Skeletal muscle cell (primary cell): ENCODE measurements around the gene ACTMAP.
"Not testable (repeated sequence)": the region's sequence is repeated elsewhere in the genome, so short reads cannot be mapped to it uniquely, and the experiment has no call there.

ENCODE experiments used
- DNase-seq: peaks from one replicate; pipeline ENCODE4 v3.0.0-alpha.2; 2010; ENCODE audit warnings: low read depth
- H3K4me3 ChIP-seq: 2 replicates; pipeline ENCODE4 v1.5.1; 2011; ENCODE audit warnings: low read depth, mild to moderate bottlenecking, control low read depth, low read length, moderate library complexity

The ACTMAP gene

GRCh38 chr19:40747536-40747935, 2.7 kb downstream of the ACTMAP start:
- no peak for DNase-seq
- H3K4me3 ChIP-seq = no peak overlapping the region

DNA sequence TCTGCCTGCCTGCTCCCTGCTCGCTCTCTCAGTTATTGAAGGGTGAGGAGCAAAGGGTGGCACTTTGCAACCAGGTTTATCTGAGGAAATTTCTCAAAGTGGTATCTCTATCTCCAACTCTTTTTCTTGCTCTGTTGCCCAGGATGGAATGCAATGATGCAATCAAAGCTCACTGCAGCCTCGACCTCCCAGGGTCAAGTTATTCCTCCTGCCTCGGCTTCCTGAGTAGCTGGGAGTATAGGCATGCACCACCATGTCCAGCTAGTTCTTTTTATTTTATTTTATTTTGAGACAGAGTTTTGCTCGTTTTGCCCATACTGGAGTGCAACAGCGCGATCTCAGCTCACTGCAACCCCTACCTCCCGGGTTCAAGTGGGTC, 4.9 kb downstream of the ACTMAP start:
- no peak for DNase-seq
- H3K4me3 ChIP-seq = no peak overlapping the region

GRCh38 chr19:40744554-40745401, 5.5 kb downstream of the ACTMAP start:
- no peak for DNase-seq
- no peak overlapping the region for H3K4me3 ChIP-seq

GRCh38 chr19:40743926-40744325, 6.4 kb downstream of the ACTMAP start:
- no peak for DNase-seq
- H3K4me3 ChIP-seq = no peak overlapping the region

GRCh38 chr19:40742886-40743285, 7.4 kb downstream of the ACTMAP start:
- DNase-seq = no peak
- no peak overlapping the region for H3K4me3 ChIP-seq

DNA sequence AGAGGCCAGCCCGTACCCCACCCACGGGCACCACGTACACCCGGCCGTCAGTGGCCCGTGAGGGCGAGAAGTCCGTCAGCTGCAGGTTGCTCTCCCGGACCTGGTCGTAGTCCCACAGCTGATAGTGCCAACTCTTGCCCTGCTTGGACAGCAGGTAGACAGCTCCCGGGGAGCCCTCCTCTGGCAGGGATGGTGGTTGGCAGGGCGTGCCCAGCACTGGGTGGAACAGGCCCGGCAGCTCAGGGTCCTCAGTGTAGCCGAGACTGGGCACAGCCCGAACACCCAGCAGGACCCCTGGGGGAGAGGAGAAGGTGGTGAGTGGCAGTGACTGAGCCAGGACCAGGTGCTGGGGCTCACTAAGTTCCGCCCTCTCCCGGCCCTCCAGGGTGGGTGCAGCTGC, 7.8 kb downstream of the ACTMAP start:
- DNase-seq = no peak
- H3K4me3 ChIP-seq = no peak overlapping the region

- H3K4me3 ChIP-seq = no peak overlapping the region
- DNase-seq = no peak
Observed at GRCh38 chr19:40741527-40742390, 8.5 kb downstream of the ACTMAP start.

DNA sequence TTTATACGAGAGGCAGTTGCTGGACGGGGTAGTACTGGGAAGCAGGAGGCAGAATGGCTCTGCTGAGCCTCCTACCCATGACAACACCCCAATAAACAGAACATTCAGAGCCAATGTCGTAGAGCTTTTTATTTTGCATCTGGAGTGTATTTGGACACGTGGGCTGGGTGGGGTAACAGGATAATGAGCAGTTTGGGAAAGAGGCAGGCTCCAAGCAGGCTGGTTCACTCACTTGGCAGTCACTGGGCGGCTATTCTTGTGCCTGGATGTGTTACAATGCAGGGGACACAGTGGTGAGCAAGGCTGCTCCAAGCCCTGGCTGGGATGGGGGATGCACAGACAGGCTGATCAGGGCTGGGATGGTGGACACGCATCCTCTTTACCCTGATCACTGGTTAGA, 9.5 kb downstream of the ACTMAP start:
- no peak for DNase-seq

GRCh38 chr19:40739871-40740703, 10.2 kb downstream of the ACTMAP start:
- H3K4me3 ChIP-seq = no peak overlapping the region
- DNase-seq = no peak

More for the DNA sequence above, 9.5 kb downstream of the ACTMAP start:
- no peak overlapping the region for H3K4me3 ChIP-seq

- no peak for DNase-seq
- H3K4me3 ChIP-seq = no peak overlapping the region
Observed at GRCh38 chr19:40739030-40739839, 11.0 kb downstream of the ACTMAP start.

GRCh38 chr19:40737102-40737644, 13.1 kb downstream of the ACTMAP start:
- no peak for DNase-seq
- no peak overlapping the region for H3K4me3 ChIP-seq

GRCh38 chr19:40736661-40737060, 13.6 kb downstream of the ACTMAP start:
- H3K4me3 ChIP-seq = no peak overlapping the region
- no peak for DNase-seq

- no peak for DNase-seq
- no peak overlapping the region for H3K4me3 ChIP-seq
Observed at GRCh38 chr19:40735013-40735771, 15.1 kb downstream of the ACTMAP start.

DNA sequence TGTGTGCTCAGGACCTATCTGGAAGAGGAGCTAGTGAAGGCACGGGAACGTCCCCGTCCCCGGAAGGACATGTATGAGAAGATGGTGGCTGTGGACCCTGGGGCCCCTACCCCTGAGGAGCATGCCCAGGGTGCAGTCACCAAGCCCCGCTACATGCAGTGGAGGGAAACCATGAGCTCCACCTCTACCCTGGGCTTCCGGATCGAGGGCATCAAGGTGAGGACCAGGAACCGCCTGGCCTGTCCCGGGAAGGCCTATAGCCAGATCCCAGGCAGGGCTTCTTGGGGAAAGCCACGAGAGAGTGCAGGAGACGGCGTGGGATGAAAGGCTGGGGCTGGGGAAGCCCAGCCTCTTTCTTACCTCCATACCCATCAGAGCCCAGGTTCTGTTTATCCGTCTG, 17.1 kb downstream of the ACTMAP start:
- no peak for DNase-seq
- no peak overlapping the region for H3K4me3 ChIP-seq

DNA sequence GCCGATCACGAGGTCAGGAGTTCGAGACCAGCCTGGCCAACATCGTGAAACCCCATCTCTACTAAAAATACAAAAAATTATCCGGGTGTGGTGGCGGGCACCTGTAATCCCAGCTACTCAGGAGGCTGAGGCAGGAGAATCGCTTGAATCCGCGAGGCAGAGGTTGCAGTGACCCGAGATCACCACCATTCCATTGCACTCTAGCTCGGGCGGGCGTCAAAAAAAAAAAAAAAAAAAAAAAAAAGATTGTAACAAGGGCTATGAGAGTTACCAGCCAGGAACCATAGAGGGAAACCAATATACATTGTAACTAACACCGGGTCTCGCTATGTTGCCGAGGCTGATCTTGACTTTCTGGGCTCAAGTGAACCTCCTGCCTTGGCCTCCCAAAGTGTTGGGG, 18.0 kb downstream of the ACTMAP start:
- not testable (repeated sequence) for H3K4me3 ChIP-seq, DNase-seq

DNA sequence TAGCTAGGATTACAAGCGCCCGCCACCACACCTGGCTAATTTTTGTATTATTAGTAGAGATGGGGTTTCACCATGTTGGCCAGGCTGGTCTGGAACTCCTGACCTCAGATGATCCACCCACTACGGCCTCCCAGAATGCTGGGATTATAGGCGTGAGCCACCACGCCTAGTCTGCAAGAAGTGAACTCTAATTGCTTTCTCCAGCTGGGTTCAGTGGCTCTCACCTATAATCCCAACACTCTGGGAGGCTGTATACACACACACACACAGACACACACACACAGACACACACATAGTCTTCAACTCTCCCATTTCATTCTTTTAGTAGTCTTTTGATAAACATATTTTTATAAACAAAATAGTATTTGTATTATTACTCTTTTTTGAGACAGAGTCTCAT, 20.2 kb downstream of the ACTMAP start:
- not testable (repeated sequence) for H3K4me3 ChIP-seq, DNase-seq

DNA sequence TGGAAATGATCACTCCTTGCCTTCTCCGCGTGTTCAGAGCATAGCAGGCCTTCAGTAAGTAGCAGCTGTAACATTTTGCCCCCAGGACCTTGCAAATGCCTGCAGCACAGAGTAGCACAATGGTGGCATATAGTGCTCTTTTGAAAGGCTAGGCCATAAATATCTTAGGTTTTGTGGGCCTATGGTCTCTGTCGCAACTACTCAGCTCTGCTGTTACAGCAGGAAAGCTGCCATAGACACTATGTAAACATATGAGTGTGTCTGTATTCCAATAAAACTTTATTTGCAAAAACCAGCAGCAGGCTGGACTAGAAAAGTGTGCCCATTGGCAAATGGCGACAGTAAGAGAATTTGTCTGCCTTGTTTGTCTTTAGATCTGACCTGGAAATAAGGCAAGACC, 24.0 kb downstream of the ACTMAP start:
- no peak for DNase-seq
- no peak overlapping the region for H3K4me3 ChIP-seq

DNA sequence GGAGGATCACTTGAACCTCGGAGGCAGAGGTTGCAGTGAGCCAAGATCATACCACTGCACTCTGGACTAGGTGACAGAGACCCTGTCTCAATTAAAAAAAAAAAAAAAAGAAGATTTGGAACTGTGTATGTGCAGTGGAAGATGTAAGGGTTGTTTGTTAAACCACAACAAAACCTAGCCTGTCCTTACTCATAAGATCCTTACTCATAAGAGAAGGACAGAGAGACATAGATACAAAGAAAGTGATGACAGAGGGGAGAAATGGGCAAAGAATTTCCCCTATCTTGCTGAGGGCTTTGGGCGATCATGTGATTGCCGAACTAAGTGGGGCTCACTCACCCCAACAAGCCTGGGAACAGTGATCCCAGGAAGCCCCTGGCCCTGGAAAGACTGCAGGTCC, 25.4 kb downstream of the ACTMAP start:
- H3K4me3 ChIP-seq = no peak overlapping the region
- no peak for DNase-seq
